Uterus (tissue), 2 donors: ENCODE results near the gene MEF2B.

Experiments used
- CTCF ChIP-seq, 4 experiments: fragments of 200-600 bp in 2 of 4; fragments of 450-650 bp in 2 of 4; sonication (generic) in 2 of 4; IDR thresholded peaks; one replicate each; pipeline ENCODE4 v1.5.1; 2016 to 2019; ENCODE audit warnings: antibody characterized with exemption in 4 of 4, mild to moderate bottlenecking in 2 of 4, moderate library complexity in 1 of 4
- POLR2A ChIP-seq, 2 donors: fragments of 450-650 bp; IDR thresholded peaks; one replicate each; pipeline ENCODE4 v1.6.1; 2016; ENCODE audit warnings: antibody characterized with exemption in 2 of 2, mild to moderate bottlenecking in 1 of 2, moderate library complexity in 1 of 2

- TF ChIP-seq POLR2A (IDR thresholded peaks at IDR 0.05) (no peak), CTCF (IDR thresholded peaks at IDR 0.05) (no peak)
These were observed 38.1 kb downstream of the MEF2B start for GRCh38 chr19:19131989-19132388.
